ENCODE results near the gene SELENOM.

DNA sequence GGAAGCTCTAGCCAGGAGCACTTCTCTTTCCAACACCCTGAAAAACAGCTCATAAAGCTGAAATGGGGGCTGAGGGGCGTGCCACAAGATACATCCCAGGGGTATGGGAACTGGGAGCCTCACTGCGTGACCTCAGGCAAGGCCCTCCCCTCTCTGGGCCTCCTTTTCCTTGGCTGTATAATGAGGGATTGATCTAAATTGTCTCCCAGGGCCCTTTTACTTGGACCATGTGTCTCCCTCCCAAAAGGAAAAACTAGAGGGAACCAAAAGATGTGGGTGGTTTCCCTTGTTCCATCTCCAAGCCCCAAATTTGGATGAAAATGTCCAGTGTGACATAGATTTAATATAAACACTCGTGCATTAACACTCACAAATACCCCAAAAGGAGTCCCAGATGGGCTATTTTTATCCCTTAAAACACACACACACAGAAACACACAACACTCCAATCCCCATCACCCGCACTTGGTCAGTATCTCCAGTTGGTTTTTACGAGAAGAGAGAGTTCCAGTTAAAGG, 52.2 kb downstream of the SELENOM start:
- TF ChIP-seq POLR2A (IDR thresholded peaks at IDR 0.05) = no peak
- TF ChIP-seq, protein P1, sequence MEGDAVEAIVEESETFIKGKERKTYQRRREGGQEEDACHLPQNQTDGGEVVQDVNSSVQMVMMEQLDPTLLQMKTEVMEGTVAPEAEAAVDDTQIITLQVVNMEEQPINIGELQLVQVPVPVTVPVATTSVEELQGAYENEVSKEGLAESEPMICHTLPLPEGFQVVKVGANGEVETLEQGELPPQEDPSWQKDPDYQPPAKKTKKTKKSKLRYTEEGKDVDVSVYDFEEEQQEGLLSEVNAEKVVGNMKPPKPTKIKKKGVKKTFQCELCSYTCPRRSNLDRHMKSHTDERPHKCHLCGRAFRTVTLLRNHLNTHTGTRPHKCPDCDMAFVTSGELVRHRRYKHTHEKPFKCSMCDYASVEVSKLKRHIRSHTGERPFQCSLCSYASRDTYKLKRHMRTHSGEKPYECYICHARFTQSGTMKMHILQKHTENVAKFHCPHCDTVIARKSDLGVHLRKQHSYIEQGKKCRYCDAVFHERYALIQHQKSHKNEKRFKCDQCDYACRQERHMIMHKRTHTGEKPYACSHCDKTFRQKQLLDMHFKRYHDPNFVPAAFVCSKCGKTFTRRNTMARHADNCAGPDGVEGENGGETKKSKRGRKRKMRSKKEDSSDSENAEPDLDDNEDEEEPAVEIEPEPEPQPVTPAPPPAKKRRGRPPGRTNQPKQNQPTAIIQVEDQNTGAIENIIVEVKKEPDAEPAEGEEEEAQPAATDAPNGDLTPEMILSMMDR (IDR thresholded peaks at IDR 0.05) = no peak
